Effector memory CD8-positive, alpha-beta T cell (primary cell): ENCODE data around the gene LIM2.

Source experiments
- ATAC-seq: fragments of 150-1000 bp; cut with Tn5 transposase; replicated peaks from 2 replicates; pipeline ENCODE4 v1.10.0; 2021; ENCODE audit warnings: mild to moderate bottlenecking, moderate library complexity
- DNase-seq, 3 experiments: peaks; one replicate each; pipeline ENCODE4 v3.0.0; 2021
- H3K27ac Mint-ChIP-seq, 2 donors: one replicate each; pipeline ENCODE4 v1.8.0; 2022; ENCODE audit warnings: mild to moderate bottlenecking in 2 of 2, mixed read lengths in 2 of 2, moderate library complexity in 2 of 2
- H3K27me3 Mint-ChIP-seq, 2 donors: one replicate each; pipeline ENCODE4 v1.8.0; 2022; ENCODE audit warnings: mixed read lengths in 2 of 2
- H3K36me3 Mint-ChIP-seq: one replicate; pipeline ENCODE4 v1.8.0; 2022; ENCODE audit warnings: mild to moderate bottlenecking, moderate library complexity, mixed read lengths; ENCODE audit not compliant: insufficient read depth
- H3K4me1 Mint-ChIP-seq, 2 donors: one replicate each; pipeline ENCODE4 v1.8.0; 2022; ENCODE audit warnings: low read depth in 2 of 2, mixed read lengths in 2 of 2
- H3K4me3 Mint-ChIP-seq, 2 donors: one replicate each; pipeline ENCODE4 v1.8.0; 2022; ENCODE audit warnings: mild to moderate bottlenecking in 2 of 2, mixed read lengths in 2 of 2, moderate library complexity in 2 of 2
- H3K9me3 Mint-ChIP-seq, 2 donors: one replicate each; pipeline ENCODE4 v1.8.0; 2022; ENCODE audit warnings: mixed read lengths in 2 of 2

Gene LIM2

GRCh38 chr19:51351266-51351990 is 36.3 kb downstream of the LIM2 start:
- no peaks in the 10 kb centered on the region for H3K9me3 Mint-ChIP-seq
- peaks cover 8% of the 10 kb centered on the region for H3K36me3 Mint-ChIP-seq
- peak overlapping the region; percentile 32 to 71 for H3K27ac Mint-ChIP-seq
- H3K27me3 Mint-ChIP-seq: no peaks in the 10 kb centered on the region
- peaks cover under 1 to 3% of the 10 kb centered on the region in 2 donors for H3K4me1 Mint-ChIP-seq
- DNase-seq (no peak), ATAC-seq (no peak)
- H3K4me3 Mint-ChIP-seq: no peak overlapping the region

- no peak for ATAC-seq
- no peak for DNase-seq
- H3K9me3 Mint-ChIP-seq: no peaks in the 10 kb centered on the region
- peaks cover 4% of the 10 kb centered on the region for H3K36me3 Mint-ChIP-seq
- H3K27me3 Mint-ChIP-seq: no peaks in the 10 kb centered on the region
- H3K27ac Mint-ChIP-seq: no peak overlapping the region
- H3K4me3 Mint-ChIP-seq: no peak overlapping the region
- H3K4me1 Mint-ChIP-seq: no peaks in the 10 kb centered on the region
Measured at GRCh38 chr19:51347209-51347928, 40.4 kb downstream of the LIM2 start.

DNA sequence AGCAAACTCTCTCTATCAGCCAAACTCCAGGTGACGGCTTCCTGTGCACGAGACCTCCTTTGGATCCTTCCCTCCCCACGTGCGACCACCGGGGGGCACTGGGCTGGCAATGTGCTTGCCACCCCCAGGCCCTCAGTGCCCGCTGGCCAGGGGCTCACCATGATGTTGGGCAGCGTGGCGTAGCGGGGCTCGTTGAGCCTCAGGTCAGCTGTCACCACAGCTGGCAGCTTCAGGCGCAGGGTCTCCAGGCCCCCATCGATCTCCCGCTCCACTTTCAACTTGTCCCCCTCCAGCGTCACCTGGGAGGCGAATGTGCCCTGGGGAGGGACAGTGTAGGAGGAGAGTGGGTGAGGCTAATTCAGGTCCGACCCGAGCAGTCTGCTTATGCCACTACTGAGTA is 41.0 kb downstream of the LIM2 start:
- Mint-ChIP-seq H3K27ac (no peak overlapping the region), H3K9me3 (no peaks in the 10 kb centered on the region), H3K4me1 (peaks cover 0 to under 1% of the 10 kb centered on the region in 2 donors), H3K4me3 (no peak overlapping the region), H3K27me3 (no peaks in the 10 kb centered on the region), H3K36me3 (peaks cover 2% of the 10 kb centered on the region)
- no peak for ATAC-seq
- DNase-seq: no peak

- DNase-seq (no peak), ATAC-seq (no peak)
- H3K27me3 Mint-ChIP-seq: no peaks in the 10 kb centered on the region
- H3K36me3 Mint-ChIP-seq: peaks cover 5% of the 10 kb centered on the region
- H3K27ac Mint-ChIP-seq: peak overlapping the region in 1 of 2 donors; percentile 65
- peaks cover 3 to 8% of the 10 kb centered on the region in 2 donors for H3K4me1 Mint-ChIP-seq
- H3K4me3 Mint-ChIP-seq: no peak overlapping the region
- H3K9me3 Mint-ChIP-seq: no peaks in the 10 kb centered on the region
Measured at GRCh38 chr19:51345076-51345620, 42.6 kb downstream of the LIM2 start.

DNA sequence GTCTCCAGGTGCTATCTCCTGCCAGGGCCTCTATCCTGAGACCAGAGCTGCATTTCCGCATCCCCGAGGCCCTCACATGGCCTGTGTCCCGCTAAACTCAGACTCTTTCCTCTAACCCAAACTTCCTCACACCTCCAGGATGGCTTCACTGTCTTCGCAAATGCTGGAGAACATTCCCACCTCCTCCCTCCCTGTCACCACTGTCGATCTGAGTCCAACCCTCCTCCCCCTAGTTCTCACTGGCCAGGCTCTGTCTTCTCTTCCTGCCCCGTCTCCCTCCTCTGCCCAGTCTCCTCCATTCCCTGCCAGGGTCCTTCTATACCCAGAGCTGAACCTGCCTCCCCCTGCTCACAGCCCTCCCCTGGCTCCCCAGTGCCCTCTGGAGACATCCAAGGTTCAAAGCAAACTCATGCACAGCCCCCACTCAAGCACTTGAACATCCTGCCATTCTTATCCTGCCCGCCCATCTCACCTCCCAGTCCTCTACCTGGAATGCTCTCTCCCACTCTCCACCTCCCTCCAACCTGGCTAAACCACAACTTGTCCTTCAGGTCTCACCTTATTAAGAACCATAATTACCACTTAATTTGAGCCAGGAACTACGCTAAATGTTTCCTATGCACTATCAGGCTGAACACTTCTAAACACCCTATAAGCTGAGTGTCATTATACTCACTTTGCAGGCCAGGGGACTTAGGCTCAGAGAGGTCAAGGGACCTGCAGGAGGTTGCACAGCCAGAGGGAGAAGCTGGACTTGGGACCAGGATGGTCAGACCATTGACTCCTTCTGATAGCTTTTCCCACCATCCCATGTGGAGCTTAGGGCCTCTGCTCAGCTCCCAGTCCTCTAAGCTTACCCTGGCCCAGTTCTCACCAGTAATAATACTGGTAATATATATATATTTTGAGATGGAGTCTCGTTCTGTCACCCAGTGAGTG is 44.9 kb downstream of the LIM2 start:
- Mint-ChIP-seq H3K9me3 (no peaks in the 10 kb centered on the region), H3K36me3 (peaks cover 10% of the 10 kb centered on the region), H3K27ac (peak overlapping the region; percentile 6 to 17), H3K4me3 (no peak overlapping the region), H3K4me1 (peaks cover 14 to 23% of the 10 kb centered on the region in 2 donors), H3K27me3 (no peaks in the 10 kb centered on the region)
- no peak for DNase-seq
- ATAC-seq: no peak

DNA sequence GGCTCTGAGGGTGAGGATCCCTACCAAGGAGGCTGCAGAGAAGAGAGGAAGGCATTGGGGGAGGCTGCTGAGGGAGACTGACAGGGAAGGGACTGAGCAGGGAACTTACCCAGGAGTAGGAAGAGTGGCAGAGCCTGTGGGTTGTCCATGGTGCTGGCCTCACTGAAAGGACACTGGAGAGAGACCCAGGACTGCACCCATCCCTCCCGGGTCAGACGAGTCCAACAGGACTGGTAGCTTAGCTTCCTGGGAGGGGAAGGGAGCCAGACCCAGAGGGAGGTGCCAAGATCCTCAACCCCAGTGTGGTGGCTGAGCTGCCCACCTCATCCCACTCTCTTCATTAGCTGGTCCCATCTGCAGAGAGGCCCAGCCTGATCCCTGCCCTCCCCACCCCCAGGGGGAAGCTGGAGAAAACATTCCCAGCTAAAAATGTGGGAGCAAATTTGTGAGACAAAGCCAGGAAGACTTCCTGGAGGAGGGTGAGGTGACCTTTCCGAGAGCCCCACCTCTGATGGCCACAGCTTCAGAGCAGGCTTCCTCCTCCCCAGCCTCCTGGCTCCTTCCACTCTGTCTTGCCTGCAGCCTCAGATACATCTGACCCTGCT is 45.7 kb downstream of the LIM2 start, which contains the start of gene VSIG10L:
Gene VSIG10L (minus strand): TSS at position 164 of the 605 bp plus-strand sequence. CDS start 15 bp downstream, at position 149.
- Mint-ChIP-seq H3K36me3 (peaks cover 10% of the 10 kb centered on the region), H3K4me3 (peak within 1 kb of the TSS; percentile 64 to 79), H3K27me3 (no peaks in the 10 kb centered on the region), H3K4me1 (peaks cover 14 to 23% of the 10 kb centered on the region in 2 donors), H3K9me3 (no peaks in the 10 kb centered on the region), H3K27ac (peak within 1 kb of the TSS; percentile 44 to 63)
- no peak for DNase-seq
- no peak for ATAC-seq

GRCh38 chr19:51341066-51341465 is 46.7 kb downstream of the LIM2 start:
- Mint-ChIP-seq H3K4me3 (peak overlapping the region; percentile 64 to 79), H3K9me3 (no peaks in the 10 kb centered on the region), H3K27ac (peak overlapping the region; percentile 44 to 63), H3K36me3 (peaks cover 10% of the 10 kb centered on the region), H3K27me3 (no peaks in the 10 kb centered on the region), H3K4me1 (peaks cover 14 to 23% of the 10 kb centered on the region in 2 donors)
- DNase-seq: no peak
- no peak for ATAC-seq

DNA sequence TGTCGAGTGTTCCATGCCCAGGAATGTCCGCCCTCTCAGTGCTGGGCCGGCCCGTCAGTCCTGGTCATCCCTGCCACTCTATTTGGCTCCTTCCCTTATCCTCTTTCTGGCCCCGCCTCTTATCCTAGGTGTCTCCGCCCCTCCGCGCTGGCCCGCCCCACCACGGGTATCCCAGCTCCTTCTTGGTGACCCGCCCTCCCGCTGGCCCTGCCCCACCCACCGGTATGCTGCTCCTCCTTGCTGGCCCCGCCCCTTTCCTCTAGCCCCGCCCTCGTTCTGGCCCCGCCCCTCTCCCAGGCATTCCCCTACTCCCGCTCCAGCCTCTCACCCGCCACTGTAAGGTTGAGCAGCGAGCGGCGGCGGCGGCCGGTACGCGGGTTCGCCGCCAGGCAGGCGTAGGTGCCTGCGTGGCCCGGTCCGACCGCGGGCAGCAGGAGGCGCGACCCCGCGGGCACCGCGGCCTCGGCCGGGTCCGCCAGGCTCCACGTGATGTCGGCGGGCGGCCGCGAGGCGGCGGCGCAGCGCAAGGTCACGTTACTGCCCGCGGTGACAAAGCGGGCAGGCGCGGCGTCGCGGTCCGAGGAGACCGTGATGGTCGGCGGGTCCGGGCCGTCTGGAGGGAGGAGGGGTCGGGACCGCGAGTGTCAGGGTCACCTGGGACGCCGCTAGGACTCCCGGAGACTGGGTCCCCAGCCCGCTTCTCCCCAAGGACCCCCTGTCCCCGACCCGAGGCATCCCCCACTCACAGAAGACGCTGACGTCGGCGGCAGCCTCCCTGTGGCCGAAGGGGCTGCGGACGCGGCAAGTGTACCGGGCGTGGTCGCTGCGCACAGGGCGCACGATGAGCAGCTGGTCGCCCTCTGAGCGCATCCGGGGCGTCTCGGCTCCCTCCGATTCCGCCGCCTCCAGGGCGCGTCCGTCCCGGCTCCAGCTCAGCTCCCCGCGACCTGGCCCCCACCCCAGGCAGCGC is 47.8 kb downstream of the LIM2 start:
- Mint-ChIP-seq H3K27me3 (no peaks in the 10 kb centered on the region), H3K9me3 (no peaks in the 10 kb centered on the region), H3K4me3 (peak overlapping the region; percentile 79 to 95), H3K27ac (peak overlapping the region; percentile 63 to 85), H3K36me3 (peaks cover 10% of the 10 kb centered on the region), H3K4me1 (peaks cover 14 to 23% of the 10 kb centered on the region in 2 donors)
- ATAC-seq: peak; percentile 64
- DNase-seq: peak; percentile 68 to 73 (median 69)

DNA sequence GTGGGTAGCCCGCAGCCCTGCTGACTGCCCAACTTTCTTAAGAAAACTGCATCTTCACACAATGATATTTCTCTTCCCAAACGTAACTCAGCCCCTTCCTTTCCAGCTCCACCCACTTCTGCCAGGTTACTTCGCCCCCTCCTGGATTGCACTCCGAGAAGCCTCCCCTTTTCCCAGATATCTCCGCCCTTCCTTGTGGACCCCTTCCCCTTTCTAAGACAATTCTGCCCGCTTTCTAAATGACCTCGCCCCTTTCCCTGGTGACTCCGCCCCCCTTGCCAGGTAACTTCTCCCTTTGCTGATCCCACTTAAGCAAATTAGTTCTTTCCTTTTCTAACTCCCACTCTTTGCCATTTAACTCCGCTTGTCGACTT is 48.5 kb downstream of the LIM2 start:
- DNase-seq: no peak
- H3K4me1 Mint-ChIP-seq: peaks cover 14 to 23% of the 10 kb centered on the region in 2 donors
- H3K4me3 Mint-ChIP-seq: peak overlapping the region; percentile 79 to 95
- H3K9me3 Mint-ChIP-seq: no peaks in the 10 kb centered on the region
- peaks cover 0 to under 1% of the 10 kb centered on the region in 2 donors for H3K27me3 Mint-ChIP-seq
- H3K36me3 Mint-ChIP-seq: peaks cover 8% of the 10 kb centered on the region
- ATAC-seq: no peak
- peak overlapping the region; percentile 27 to 85 for H3K27ac Mint-ChIP-seq

DNA sequence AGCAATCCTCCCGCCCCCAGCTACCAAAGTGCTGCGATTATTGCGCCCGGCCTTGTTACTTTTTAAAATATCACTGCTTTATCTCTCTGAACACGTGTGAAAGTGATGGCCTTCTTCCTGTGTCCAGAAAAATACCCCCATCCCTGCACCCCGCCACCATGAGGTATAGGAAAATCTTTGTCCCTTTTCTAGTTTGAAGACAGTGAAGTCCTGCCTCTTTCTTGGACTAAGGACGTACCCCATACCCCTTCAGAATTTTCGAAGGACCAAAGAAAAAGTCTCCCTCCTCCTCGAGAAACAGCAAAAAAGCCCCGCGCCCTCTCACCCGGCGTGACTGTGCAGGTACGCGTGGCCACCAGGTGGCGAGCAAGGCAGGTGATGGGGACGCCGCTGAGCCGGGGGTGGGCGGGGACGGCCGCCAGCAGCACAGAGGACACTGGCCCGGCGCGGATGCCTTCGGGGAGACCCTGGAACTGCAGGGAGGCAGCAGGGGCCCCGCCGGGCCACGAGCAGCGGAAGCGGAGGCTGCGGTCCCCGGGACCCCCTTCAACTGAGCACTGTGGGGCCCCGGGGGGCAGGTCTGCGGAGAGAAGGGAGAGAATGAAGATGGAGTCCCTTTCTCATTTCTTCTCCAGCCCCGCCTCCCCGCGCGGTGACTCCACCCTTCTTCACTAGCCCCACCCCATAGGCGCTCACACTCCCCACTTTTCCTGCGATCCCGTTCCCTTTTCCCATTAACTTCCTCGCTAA is 49.0 kb downstream of the LIM2 start:
- peak overlapping the region; percentile 27 to 85 for H3K27ac Mint-ChIP-seq
- peaks cover 0 to 6% of the 10 kb centered on the region in 2 donors for H3K27me3 Mint-ChIP-seq
- ATAC-seq (peak; percentile 82), DNase-seq (peak; percentile 80 to 84 (median 82))
- peak overlapping the region; percentile 79 to 95 for H3K4me3 Mint-ChIP-seq
- H3K36me3 Mint-ChIP-seq: peaks cover 8% of the 10 kb centered on the region
- peaks cover 14 to 23% of the 10 kb centered on the region in 2 donors for H3K4me1 Mint-ChIP-seq
- H3K9me3 Mint-ChIP-seq: no peaks in the 10 kb centered on the region

- Mint-ChIP-seq H3K9me3 (no peaks in the 10 kb centered on the region), H3K4me1 (peaks cover 14 to 23% of the 10 kb centered on the region in 2 donors), H3K4me3 (peak overlapping the region; percentile 79 to 95), H3K27ac (no peak overlapping the region), H3K36me3 (peaks cover 8% of the 10 kb centered on the region), H3K27me3 (peaks cover 0 to 8% of the 10 kb centered on the region in 2 donors)
- DNase-seq (no peak), ATAC-seq (no peak)
Measured at GRCh38 chr19:51337861-51338562, 49.8 kb downstream of the LIM2 start.
